Stomach smooth muscle (tissue), 2 donors: ENCODE results near the gene NDUFB11.

Source experiments
- H3K27ac ChIP-seq: one replicate; pipeline ENCODE4 v1.7.0; 2013; ENCODE audit warnings: mild to moderate bottlenecking, low read length, inconsistent platforms
- H3K27me3 ChIP-seq, 2 donors: one replicate each; pipeline ENCODE4 v1.7.0; 2013; ENCODE audit warnings: low read length in 2 of 2; ENCODE audit not compliant: insufficient read depth in 2 of 2, control insufficient read depth in 1 of 2
- H3K36me3 ChIP-seq, 2 donors: one replicate each; pipeline ENCODE4 v1.7.0; 2013; ENCODE audit warnings: low read length in 2 of 2; ENCODE audit not compliant: control insufficient read depth in 2 of 2, insufficient read depth in 2 of 2
- H3K4me1 ChIP-seq: one replicate; pipeline ENCODE4 v1.7.0; 2013; ENCODE audit warnings: low read length; ENCODE audit not compliant: control insufficient read depth, insufficient read depth
- H3K4me3 ChIP-seq, 2 donors: one replicate each; pipeline ENCODE4 v1.7.0; 2013; ENCODE audit warnings: low read length in 2 of 2
- H3K9ac ChIP-seq, 2 donors: one replicate each; pipeline ENCODE4 v1.7.0; 2013; ENCODE audit warnings: low read length in 2 of 2, mild to moderate bottlenecking in 1 of 2
- H3K9me3 ChIP-seq, 2 donors: one replicate each; pipeline ENCODE4 v1.7.0; 2013; ENCODE audit warnings: low read length in 2 of 2; ENCODE audit not compliant: control insufficient read depth in 2 of 2
- donor health status: healthy.
- donor health status: Pancreatic carcinoma.

The NDUFB11 gene

DNA sequence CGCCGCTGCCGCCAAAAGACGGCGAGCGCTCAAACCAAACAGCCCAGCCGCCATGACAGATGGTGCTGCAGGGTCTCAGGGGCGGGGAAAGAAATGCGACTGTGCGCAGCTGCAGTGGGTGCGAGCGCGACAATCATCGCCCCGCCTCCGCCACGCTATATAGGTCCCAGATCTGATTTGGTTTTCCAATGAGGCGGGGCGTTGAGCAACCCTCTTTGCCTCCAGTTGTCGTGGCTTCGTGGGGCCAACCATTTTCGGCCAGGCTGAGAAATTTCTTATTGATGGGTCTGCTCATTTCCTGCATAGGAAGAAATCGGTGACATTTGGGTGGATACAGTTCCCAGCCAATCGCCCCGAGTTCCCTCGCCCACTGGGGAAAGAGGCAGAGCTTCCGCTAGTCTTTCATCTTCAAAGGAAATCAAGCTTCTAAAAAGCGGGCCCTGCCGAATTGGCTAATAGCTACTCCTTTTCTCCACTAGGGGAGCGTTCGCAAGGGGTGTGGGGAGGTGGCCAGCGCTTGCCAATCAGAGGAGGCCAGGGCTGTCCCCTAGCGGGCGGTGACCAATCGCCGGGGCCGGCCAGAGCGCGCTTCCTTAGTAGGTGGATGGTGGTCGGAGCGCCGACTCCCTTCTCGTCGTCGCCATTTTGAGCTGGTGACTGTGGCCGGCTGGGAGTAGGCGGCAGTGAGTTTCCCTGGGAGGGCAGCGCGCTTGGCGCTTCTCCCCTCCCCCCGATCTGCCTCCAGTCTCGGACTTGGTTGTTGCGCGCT, at the start of gene NDUFB11, which contains the start of gene RBM10:
TSS of gene NDUFB11 (minus strand) at position 77 of the 769 bp plus-strand sequence. CDS start at position 54, 23 bp downstream.
TSS of gene RBM10 (plus strand) at position 596 of the 769 bp plus-strand sequence. CDS start 2,261 bp downstream, outside the sequence.
- peaks cover 24% of the 10 kb centered on the region for H3K4me1 ChIP-seq
- H3K27ac ChIP-seq: peak within 1 kb of the TSS; percentile 90
- H3K27me3 ChIP-seq: peaks cover 0 to 10% of the 10 kb centered on the region in 2 donors
- peaks cover 0 to 13% of the 10 kb centered on the region in 2 donors for H3K36me3 ChIP-seq
- H3K9ac ChIP-seq: peak within 1 kb of the TSS; percentile 84
- peak within 1 kb of the TSS; percentile 70 to 79 for H3K4me3 ChIP-seq
- H3K9me3 ChIP-seq: no peaks in the 10 kb centered on the region

DNA sequence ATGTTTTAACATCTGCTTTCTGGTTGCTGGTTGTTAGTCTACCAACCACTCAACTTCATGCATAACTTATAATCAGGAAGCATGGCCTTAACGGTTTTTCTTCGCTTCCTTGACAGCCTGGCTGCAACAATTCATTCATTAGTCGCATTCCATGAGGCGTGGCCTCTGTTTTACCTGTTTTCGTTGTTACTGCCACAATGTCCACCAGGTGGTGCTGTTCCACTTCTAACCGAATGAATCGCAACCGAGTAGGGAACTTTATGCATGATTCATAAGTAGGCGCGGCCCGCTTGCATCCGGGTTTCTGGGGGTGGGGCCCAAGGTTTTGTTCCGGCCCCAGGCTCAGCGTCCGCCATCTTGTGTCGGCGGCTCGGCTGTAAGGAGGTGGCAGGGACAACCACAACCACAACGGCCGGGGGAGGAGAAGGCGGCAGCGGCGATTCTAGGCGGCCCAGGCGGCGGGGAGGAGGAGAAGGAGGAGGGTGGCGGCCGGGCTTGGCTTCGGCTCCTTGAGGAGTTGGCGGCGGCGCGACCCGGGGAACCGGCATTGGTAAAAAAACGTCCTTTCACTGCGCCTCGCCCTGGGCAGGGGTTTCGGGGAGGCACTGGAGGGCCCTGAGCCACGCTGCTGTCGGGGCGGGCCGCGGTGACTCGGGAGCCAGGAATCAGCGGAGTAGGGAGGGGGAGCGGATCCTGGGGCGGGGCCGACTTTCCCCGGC, 49.1 kb upstream of the NDUFB11 start, which contains the start of gene UBA1:
TSS of gene UBA1 (plus strand) at position 355 of the 719 bp plus-strand sequence. CDS start 4,974 bp downstream, outside the sequence.
- H3K27me3 ChIP-seq: peaks cover 0 to 5% of the 10 kb centered on the region in 2 donors
- peak within 1 kb of the TSS; percentile 84 to 89 for H3K4me3 ChIP-seq
- no peaks in the 10 kb centered on the region for H3K9me3 ChIP-seq
- peak within 1 kb of the TSS; percentile 82 to 96 for H3K9ac ChIP-seq
- peak within 1 kb of the TSS; percentile 94 for H3K27ac ChIP-seq
- H3K4me1 ChIP-seq: peaks cover 62% of the 10 kb centered on the region
- H3K36me3 ChIP-seq: peaks cover 4 to 7% of the 10 kb centered on the region in 2 donors

DNA sequence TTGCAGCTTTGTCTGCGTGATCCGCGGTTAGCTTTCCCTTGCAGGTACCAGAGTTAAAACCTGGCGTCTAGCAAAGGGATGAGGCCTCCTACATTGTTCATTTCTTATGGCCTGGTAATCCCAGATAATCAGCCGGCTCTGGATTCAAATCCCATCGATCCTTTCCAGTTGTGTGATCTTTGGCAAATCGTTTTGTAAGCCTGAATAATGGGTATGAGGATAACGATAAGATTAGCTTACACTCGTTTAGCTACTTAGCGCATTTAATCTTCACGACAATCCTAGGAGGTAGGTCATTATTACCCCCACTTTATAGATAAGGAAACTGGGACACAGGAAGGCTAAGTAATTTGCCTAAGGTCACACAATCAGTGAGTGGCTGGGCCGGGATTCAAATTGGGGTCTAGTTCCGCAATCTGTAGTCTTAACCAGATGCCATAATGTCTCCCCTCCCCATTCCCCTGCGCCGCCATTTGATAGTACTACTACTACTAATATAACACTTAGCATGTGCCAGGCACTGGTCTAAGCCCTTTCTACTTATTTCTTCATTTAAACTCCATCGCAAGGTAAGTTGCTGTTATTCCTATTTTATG, 47.4 kb upstream of the NDUFB11 start:
- Histone ChIP-seq H3K4me3 (peak overlapping the region; percentile 67 to 77), H3K9ac (peak overlapping the region in 1 of 2 donors; percentile 66), H3K36me3 (peaks cover 0 to 2% of the 10 kb centered on the region in 2 donors), H3K27ac (no peak overlapping the region), H3K4me1 (peaks cover 46% of the 10 kb centered on the region), H3K9me3 (no peaks in the 10 kb centered on the region), H3K27me3 (peaks cover 0 to 12% of the 10 kb centered on the region in 2 donors)

DNA sequence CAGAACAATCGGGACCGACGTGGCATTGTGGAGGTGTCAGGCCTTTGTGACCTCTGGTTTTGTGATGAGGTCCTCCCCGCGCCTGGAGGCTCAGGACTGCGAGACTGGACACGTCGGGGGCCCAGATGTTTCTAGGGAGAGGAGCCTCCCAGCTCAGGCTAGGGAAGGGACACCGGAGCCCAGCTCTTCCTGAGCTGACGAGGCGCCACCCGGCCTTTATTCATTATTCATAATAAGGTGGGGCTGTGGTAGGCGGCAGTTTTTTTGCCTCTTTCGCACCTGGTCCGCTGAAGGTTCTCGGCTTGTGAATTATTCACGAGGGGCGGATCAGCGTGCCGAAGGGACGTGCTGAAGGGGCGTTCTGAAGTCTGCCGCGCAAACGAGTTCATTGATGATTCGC, 46.8 kb upstream of the NDUFB11 start:
- no peaks in the 10 kb centered on the region for H3K9me3 ChIP-seq
- peaks cover 0 to 14% of the 10 kb centered on the region in 2 donors for H3K27me3 ChIP-seq
- peaks cover 0 to 2% of the 10 kb centered on the region in 2 donors for H3K36me3 ChIP-seq
- no peak overlapping the region for H3K27ac ChIP-seq
- H3K4me1 ChIP-seq: peaks cover 40% of the 10 kb centered on the region
- peak overlapping the region; percentile 67 to 77 for H3K4me3 ChIP-seq
- H3K9ac ChIP-seq: peak overlapping the region; percentile 55 to 66

DNA sequence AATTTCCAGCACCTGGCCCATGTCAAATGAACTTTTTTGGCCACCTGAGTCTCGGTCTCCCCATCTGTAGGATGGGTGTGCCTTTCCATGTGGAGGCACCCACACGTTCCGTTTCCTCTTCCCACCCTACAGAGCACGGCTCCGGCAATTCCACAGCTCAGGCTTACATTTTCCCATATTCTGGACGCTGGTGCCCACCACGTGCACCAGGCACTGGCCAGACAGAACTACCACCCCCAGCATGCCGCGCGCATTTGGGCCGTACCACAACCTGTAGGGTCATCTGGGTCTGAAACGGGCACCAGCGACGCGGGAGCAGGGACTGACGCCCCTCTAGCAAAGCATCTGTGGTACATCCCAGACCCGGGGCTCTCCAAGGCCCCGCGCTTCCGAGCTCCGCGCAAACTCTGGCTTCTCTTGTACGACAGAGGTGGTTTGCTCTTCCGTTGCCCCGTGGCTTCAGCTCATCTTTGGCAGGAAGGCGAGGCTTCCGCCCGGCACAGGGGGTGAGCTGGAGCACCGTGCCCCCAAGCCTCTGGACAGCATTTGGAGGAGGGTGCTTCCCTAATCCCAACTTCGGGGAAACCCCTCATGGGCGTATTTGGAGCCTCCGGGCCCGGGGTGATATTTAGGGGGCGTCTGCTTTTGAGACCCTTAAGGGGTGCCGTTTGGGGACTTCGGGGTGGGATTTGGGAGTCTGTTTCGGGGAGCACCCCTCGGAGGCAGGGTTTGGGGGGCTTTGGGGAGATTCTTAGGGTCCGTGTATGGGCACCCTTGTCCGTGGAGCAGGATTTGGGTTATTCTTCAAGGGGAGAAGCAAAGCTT, 46.2 kb upstream of the NDUFB11 start:
- Histone ChIP-seq H3K4me3 (peak overlapping the region; percentile 67 to 77), H3K9me3 (no peaks in the 10 kb centered on the region), H3K9ac (peak overlapping the region; percentile 55 to 66), H3K36me3 (peaks cover 0 to 8% of the 10 kb centered on the region in 2 donors), H3K27me3 (peaks cover 0 to 14% of the 10 kb centered on the region in 2 donors), H3K4me1 (peaks cover 33% of the 10 kb centered on the region), H3K27ac (no peak overlapping the region)

DNA sequence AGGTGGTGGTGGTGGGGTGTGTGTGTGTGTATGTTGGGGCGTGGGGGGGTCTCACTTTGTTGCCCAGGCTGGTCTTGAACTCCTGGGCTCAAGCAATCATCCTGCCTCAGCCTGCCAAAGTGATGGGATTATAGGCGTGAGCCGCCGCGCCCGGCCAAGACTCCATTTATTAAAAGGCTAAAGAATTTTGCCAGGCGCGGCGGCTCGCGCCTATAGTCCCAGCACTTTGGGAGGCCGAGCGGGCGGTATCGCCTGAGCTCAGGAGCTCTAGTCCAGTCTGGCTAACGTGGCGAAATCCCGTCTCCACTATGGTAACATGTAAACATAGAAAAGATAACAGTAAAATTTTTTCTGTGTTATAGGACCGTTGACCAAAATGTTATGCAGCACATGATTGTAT, 45.4 kb upstream of the NDUFB11 start:
- Histone ChIP-seq H3K27ac (no peak overlapping the region), H3K4me1 (peaks cover 26% of the 10 kb centered on the region), H3K27me3 (peaks cover 0 to 14% of the 10 kb centered on the region in 2 donors), H3K36me3 (peaks cover 0 to 10% of the 10 kb centered on the region in 2 donors), H3K4me3 (no peak overlapping the region), H3K9ac (no peak overlapping the region), H3K9me3 (no peaks in the 10 kb centered on the region)

DNA sequence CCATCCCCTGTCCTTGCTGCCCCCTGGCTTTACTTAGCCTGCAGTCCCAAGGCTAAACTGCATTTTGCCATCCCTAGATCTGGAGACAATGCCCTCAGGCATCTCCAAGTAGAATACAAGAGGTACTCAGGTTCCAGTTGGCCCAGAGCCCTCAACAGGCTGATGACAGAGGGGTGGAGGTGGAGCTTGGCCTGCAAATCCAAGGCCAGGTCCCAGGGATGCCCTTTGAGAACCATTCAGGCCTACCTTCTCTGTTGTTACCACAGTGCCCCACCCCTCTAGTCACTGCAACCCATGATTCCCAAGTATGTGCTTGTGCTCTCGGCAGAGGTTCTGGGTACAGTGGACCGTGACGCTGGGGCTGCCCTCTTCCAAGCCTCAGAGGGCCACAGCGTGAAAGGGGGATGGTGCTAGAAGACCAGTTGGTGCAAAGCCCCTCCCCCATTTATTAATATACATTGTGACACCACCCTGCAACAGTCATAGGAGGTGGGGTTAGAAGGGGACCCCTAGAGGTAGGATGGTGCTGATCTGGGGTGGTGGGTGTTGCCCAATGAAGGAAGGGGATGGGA, 42.7 kb upstream of the NDUFB11 start:
- peaks cover 11% of the 10 kb centered on the region for H3K4me1 ChIP-seq
- peaks cover 11 to 14% of the 10 kb centered on the region in 2 donors for H3K36me3 ChIP-seq
- no peak overlapping the region for H3K4me3 ChIP-seq
- no peaks in the 10 kb centered on the region for H3K9me3 ChIP-seq
- no peak overlapping the region for H3K27ac ChIP-seq
- no peak overlapping the region for H3K9ac ChIP-seq
- H3K27me3 ChIP-seq: peaks cover 0 to 18% of the 10 kb centered on the region in 2 donors

DNA sequence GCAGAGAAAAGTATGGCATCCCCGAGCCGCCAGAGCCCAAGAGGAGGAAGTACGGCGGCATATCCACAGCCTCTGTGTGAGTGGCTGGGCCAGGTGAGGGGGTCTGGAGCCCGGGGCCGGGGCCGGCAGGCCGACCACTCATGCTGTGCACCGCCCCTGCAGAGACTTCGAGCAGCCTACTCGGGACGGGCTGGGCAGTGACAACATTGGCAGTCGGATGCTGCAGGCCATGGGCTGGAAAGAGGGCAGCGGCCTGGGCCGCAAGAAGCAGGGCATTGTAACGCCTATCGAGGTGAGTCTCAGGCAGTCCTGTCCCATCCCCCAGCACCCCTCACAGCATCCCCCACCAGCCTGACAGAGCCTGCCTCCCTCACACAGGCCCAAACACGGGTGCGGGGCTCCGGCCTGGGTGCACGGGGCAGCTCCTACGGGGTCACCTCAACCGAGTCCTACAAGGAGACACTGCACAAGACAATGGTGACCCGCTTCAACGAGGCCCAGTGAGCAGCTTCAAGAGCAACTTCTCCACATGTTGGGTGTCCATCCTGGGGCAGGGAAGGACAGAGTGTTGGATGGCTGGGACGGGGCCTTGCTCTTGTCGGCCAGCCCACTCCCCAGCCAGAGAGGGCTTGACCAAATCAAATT, 41.7 kb upstream of the NDUFB11 start:
- peaks cover 19 to 23% of the 10 kb centered on the region in 2 donors for H3K36me3 ChIP-seq
- H3K4me3 ChIP-seq: no peak overlapping the region
- peaks cover 0 to 20% of the 10 kb centered on the region in 2 donors for H3K27me3 ChIP-seq
- H3K9ac ChIP-seq: no peak overlapping the region
- no peak overlapping the region for H3K27ac ChIP-seq
- H3K4me1 ChIP-seq: peaks cover 6% of the 10 kb centered on the region
- no peaks in the 10 kb centered on the region for H3K9me3 ChIP-seq

DNA sequence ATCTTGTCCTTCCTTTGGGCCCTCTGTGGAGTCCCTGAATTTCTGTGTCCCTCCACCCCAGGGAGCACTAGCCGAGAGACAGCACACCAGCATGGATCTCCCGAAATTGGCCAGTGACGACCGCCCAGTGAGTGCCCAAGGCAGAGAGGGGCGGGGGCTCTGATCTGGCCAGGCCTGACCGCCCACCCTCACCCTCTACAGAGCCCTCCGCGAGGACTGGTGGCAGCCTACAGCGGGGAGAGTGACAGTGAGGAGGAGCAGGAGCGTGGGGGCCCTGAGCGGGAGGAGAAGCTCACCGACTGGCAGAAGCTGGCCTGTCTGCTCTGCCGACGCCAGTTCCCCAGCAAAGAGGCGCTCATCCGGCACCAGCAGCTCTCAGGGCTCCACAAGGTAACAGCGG, 40.7 kb upstream of the NDUFB11 start:
- Histone ChIP-seq H3K4me3 (no peak overlapping the region), H3K9me3 (no peaks in the 10 kb centered on the region), H3K27ac (no peak overlapping the region), H3K4me1 (no peaks in the 10 kb centered on the region), H3K9ac (no peak overlapping the region), H3K27me3 (peaks cover 0 to 17% of the 10 kb centered on the region in 2 donors), H3K36me3 (peaks cover 20 to 28% of the 10 kb centered on the region in 2 donors)
